AG04449 (cell line): ENCODE results near the gene SLC2A3.
"Not testable (repeated sequence)": the region's sequence is repeated elsewhere in the genome, so short reads cannot be mapped to it uniquely, and the experiment has no call there.

Experiments
- CTCF ChIA-PET: fragments of 350-600 bp; formaldehyde crosslinking; extraction: SDS; loops from one replicate; lab custom pipeline; 2021; ENCODE audit warnings: antibody characterized with exemption; lab: Yijun Ruan, JAX
- POLR2A ChIA-PET: fragments of 400-600, 350-600 bp; formaldehyde crosslinking; extraction: SDS; loops from one replicate; lab custom pipeline; 2020; ENCODE audit warnings: antibody characterized with exemption, inconsistent platforms; lab: Yijun Ruan, JAX
- DNase-seq: peaks from one replicate; pipeline ENCODE4 v3.0.0-alpha.2; 2010; ENCODE audit warnings: low read depth, low spot score
- H3K4me3 ChIP-seq: 2 replicates; pipeline ENCODE4 v1.5.1; 2011; ENCODE audit warnings: low read depth, mild to moderate bottlenecking, control low read depth, low read length
- TF ChIP-seq, protein P1 (sequence below): IDR thresholded peaks from one replicate; pipeline ENCODE4 v1.5.1; 2011; ENCODE audit warnings: mild to moderate bottlenecking, moderate library complexity, low read length, control low read depth, inconsistent platforms; ENCODE audit not compliant: insufficient read depth; ENCODE audit errors: missing control alignments

SLC2A3 gene

DNA sequence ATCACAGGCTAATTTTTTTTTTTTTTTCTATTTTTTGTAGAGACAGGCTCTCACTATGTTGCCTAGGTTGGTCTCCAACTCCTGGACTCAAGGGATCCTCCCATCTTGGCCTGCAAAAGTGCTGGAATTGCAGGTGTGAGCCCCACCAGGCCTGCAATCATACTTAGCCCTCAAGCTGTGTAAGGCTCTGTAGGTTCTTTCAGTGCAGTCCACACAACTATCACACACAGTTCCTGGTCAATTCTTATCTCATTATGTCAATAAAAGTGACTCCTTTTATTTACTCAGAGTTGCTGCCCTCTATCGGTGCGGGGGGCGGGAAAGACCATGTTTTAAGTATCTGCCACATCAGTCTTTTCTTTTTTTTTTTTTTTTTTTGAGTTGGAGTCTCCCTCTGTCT lies 29.0 kb downstream of the SLC2A3 start:
- POLR2A ChIA-PET = no interaction called here
- H3K4me3 ChIP-seq = no peak overlapping the region
- CTCF ChIA-PET = interaction anchor here (0.7 to 7.5 kb wide), 4 partner anchors 12 to 26 kb away, joined by 3 to 37 read pairs (median 8); no protein-coding TSS in a partner anchor
- TF ChIP-seq, protein P1, sequence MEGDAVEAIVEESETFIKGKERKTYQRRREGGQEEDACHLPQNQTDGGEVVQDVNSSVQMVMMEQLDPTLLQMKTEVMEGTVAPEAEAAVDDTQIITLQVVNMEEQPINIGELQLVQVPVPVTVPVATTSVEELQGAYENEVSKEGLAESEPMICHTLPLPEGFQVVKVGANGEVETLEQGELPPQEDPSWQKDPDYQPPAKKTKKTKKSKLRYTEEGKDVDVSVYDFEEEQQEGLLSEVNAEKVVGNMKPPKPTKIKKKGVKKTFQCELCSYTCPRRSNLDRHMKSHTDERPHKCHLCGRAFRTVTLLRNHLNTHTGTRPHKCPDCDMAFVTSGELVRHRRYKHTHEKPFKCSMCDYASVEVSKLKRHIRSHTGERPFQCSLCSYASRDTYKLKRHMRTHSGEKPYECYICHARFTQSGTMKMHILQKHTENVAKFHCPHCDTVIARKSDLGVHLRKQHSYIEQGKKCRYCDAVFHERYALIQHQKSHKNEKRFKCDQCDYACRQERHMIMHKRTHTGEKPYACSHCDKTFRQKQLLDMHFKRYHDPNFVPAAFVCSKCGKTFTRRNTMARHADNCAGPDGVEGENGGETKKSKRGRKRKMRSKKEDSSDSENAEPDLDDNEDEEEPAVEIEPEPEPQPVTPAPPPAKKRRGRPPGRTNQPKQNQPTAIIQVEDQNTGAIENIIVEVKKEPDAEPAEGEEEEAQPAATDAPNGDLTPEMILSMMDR = peak; percentile 19
- no peak for DNase-seq

DNA sequence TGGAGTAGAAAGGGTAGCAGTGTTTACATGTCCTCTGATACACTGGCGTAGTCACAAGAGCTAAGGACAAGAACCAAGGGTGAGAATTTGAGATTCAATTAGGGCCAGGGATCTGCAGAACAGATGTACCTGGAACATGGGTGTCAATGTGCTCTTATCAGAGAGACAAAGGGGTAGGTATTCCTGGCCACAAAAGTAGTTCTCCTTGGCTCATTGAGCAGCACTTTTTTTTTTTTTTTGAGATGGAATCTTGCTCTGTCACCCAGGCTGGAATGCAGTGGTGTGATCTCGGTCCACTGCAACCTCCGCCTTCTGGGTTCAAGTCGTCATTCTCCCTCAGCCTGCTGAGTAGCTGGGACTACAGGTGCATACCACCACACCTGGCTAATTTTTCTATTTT lies 29.7 kb downstream of the SLC2A3 start:
- H3K4me3 ChIP-seq, POLR2A ChIA-PET, DNase-seq: not testable (repeated sequence)
- CTCF ChIA-PET = interaction anchor here (2.1 to 7.5 kb wide), 4 partner anchors 13 to 88 kb away, joined by 4 to 37 read pairs (median 8); no protein-coding TSS in a partner anchor

DNA sequence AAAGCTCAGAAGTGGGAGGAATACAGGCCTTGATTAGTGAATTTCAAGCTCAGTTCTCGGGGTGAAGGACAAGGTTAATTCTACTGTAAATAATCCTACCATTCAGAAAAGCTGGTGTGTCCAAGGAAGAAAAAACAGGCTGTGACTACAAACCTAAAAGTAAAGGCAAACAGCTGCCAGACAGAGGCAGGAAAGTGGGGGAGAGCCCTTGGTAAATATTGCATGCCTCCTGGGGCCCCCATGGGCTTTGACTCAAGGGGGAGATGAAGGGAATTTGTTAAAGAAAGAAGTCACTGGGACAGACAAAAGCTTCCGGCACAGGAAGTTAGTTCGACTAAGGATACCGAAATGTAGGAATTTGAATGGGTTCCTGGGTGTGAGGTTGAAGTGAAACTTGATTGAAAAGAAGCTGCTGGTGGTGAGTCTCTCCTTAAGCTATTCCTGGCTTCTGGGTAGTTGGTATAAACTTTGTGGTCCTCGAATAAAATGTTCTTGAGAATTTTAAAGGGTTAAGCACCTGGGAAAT lies 30.3 kb downstream of the SLC2A3 start:
- DNase-seq, H3K4me3 ChIP-seq, POLR2A ChIA-PET: not testable (repeated sequence)
- CTCF ChIA-PET = interaction anchor here (0.8 to 7.5 kb wide), 10 partner anchors 12 to 99 kb away, joined by 3 to 37 read pairs (median 4); no protein-coding TSS in a partner anchor

- ChIA-PET CTCF (interaction anchor here (0.8 to 7.5 kb wide), 10 partner anchors 12 to 98 kb away, joined by 3 to 37 read pairs (median 4); no protein-coding TSS in a partner anchor), POLR2A (no interaction called here)
- no peak overlapping the region for H3K4me3 ChIP-seq
- TF ChIP-seq, protein P1 = no peak
- no peak for DNase-seq
Measured at GRCh38 chr12:7905071-7905470, 30.9 kb downstream of the SLC2A3 start.

DNA sequence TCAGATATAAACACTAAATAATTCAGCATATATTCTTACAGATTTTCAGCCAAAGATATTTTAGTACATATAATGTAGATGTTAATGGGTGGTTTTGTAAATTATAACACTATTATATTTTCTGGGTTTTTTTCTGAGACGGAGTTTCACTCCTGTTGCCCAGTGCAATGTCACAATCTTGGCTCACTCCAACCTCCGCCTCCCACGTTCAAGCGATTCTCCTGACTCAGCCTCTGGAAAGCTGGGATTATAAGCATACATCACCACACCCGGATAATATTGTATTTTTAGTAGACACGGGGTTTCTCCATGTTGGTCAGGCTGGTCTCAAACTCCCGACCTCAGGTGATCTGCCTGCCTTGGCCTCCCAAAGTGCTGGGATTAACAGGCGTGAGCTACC lies 33.6 kb downstream of the SLC2A3 start:
- H3K4me3 ChIP-seq, POLR2A ChIA-PET, DNase-seq: not testable (repeated sequence)
- CTCF ChIA-PET = interaction anchor here (1.2 kb wide), 1 partner anchor 31 kb away, joined by 3 read pairs; no protein-coding TSS in a partner anchor

- ChIA-PET CTCF (interaction anchor here (0.9 to 1.3 kb wide), 3 partner anchors 8 to 95 kb away, joined by 3 read pairs; no protein-coding TSS in a partner anchor), POLR2A (no interaction called here)
- H3K4me3 ChIP-seq = no peak overlapping the region
- TF ChIP-seq, protein P1 = no peak
- DNase-seq = no peak
Measured at GRCh38 chr12:7899755-7900154, 36.2 kb downstream of the SLC2A3 start.

DNA sequence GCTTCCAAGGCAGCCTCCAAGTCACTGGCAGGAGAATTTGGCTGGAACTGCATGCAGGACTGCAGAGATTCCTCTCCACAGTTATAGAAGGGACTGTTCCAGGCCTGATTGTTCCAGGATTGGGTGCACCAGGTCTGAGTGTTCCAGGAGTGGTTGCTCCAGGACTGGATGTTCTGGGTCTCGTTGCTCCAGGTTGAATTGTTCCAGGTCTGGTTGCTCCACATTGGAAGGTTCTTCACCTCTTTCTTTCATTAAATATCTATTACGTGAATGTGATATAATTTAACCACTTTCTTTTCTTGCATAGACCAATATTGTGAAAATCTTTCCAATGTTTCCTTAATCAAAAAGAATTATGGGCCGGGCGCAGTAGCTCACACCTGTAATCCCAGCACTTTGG lies 39.3 kb downstream of the SLC2A3 start:
- POLR2A ChIA-PET, CTCF ChIA-PET, DNase-seq, H3K4me3 ChIP-seq: not testable (repeated sequence)

- ChIA-PET POLR2A (interaction anchor here (1.0 kb wide), 1 partner anchor 40 kb away, joined by 3 read pairs; no protein-coding TSS in a partner anchor), CTCF (interaction anchor here (1.4 to 2.4 kb wide), 2 partner anchors 13 to 34 kb away, joined by 3 to 10 read pairs; no protein-coding TSS in a partner anchor)
- TF ChIP-seq, protein P1 = no peak
- no peak overlapping the region for H3K4me3 ChIP-seq
- DNase-seq = no peak
Measured at GRCh38 chr12:7892186-7892980, 43.6 kb downstream of the SLC2A3 start.
